ENCODE results near the gene SULF2.
A peak's percentile ranks its signal among the peaks of the same experiment; 100 is the strongest.

The SULF2 gene

GRCh38 chr20:47627540-47627939 is 157.7 kb downstream of the SULF2 start:
- DNase-seq: no peak

GRCh38 chr20:47623206-47623605 is 162.1 kb downstream of the SULF2 start:
- DNase-seq: no peak

GRCh38 chr20:47622118-47622665 is 163.1 kb downstream of the SULF2 start:
- DNase-seq: no peak

GRCh38 chr20:47620808-47621805 is 164.2 kb downstream of the SULF2 start:
- peak; percentile 39 for DNase-seq

GRCh38 chr20:47618479-47618878 is 166.8 kb downstream of the SULF2 start:
- DNase-seq: no peak

- DNase-seq: no peak
These were observed 170.5 kb downstream of the SULF2 start for GRCh38 chr20:47614703-47615309.

- no peak for DNase-seq
These were observed 172.6 kb downstream of the SULF2 start for GRCh38 chr20:47612670-47613069.

- no peak for DNase-seq
These were observed 173.5 kb downstream of the SULF2 start for GRCh38 chr20:47611785-47612184.

GRCh38 chr20:47610945-47611250 is 174.4 kb downstream of the SULF2 start:
- no peak for DNase-seq

- no peak for DNase-seq
These were observed 174.9 kb downstream of the SULF2 start for GRCh38 chr20:47610247-47610944.

- DNase-seq: no peak
These were observed 176.3 kb downstream of the SULF2 start for GRCh38 chr20:47609001-47609400.
